HEK293T (cell line): ENCODE measurements around the gene SGCA.

ENCODE experiments used
- BHLHE40 ChIP-seq: fragments of 450-650 bp; IDR thresholded peaks from 2 replicates; pipeline ENCODE4 v1.6.1; 2016; ENCODE audit warnings: mild to moderate bottlenecking, moderate library complexity, borderline replicate concordance
- ELF4 ChIP-seq: fragments of 450-650 bp; IDR thresholded peaks from 2 replicates; pipeline ENCODE4 v1.6.1; 2017; ENCODE audit warnings: antibody characterized with exemption
- FOXA1 ChIP-seq: fragments of 450-650 bp; IDR thresholded peaks from 2 replicates; pipeline ENCODE4 v1.6.1; 2016; ENCODE audit warnings: mild to moderate bottlenecking
- FOXM1 ChIP-seq: fragments of 450-650 bp; IDR thresholded peaks from 2 replicates; pipeline ENCODE4 v1.6.1; 2017; ENCODE audit warnings: mild to moderate bottlenecking, borderline replicate concordance
- L3MBTL2 ChIP-seq: fragments of 450-650 bp; conservative IDR thresholded peaks from 2 replicates; pipeline ENCODE4 v1.6.1; 2016; ENCODE audit warnings: mild to moderate bottlenecking
- SUZ12 ChIP-seq: fragments of 450-650 bp; IDR thresholded peaks from 2 replicates; pipeline ENCODE4 v1.6.1; 2016; ENCODE audit warnings: mild to moderate bottlenecking
- TARDBP ChIP-seq: fragments of 450-650 bp; IDR thresholded peaks from 2 replicates; pipeline ENCODE4 v1.6.1; 2016

- TF ChIP-seq L3MBTL2, result no peak
- TF ChIP-seq TARDBP, result no peak
- no peak for TF ChIP-seq FOXA1
- TF ChIP-seq BHLHE40, result no peak
- TF ChIP-seq ELF4, result no peak
- no peak for TF ChIP-seq FOXM1
- TF ChIP-seq SUZ12, result no peak
These were observed 38.0 kb upstream of the SGCA start for GRCh38 chr17:50127697-50128361.
